OCI-LY1 (cell line): Measurements from ENCODE around the gene GRID2.

Experiments
- H2AFZ ChIP-seq: fragments of 200-600 bp; sonication (generic), shearing (Covaris generic); 2 replicates; pipeline ENCODE4 v1.6.0; 2014; ENCODE audit warnings: antibody characterized with exemption, mild to moderate bottlenecking, low read length
- H3F3A ChIP-seq: fragments of 200-600 bp; sonication (generic), shearing (Covaris generic); 2 replicates; pipeline ENCODE4 v1.6.0; 2014; ENCODE audit warnings: mild to moderate bottlenecking, antibody characterized with exemption, low read length, moderate library complexity; ENCODE audit not compliant: insufficient read depth
- H3K27ac ChIP-seq: fragments of 200-600 bp; sonication (generic); 2 replicates; pipeline ENCODE4 v1.5.1; 2014; ENCODE audit warnings: low read length, mixed run types, mild to moderate bottlenecking, low read depth; ENCODE audit not compliant: poor library complexity, severe bottlenecking
- H3K27me3 ChIP-seq: fragments of 200-600 bp; sonication (generic); 2 replicates; pipeline ENCODE4 v1.6.0; 2014; ENCODE audit warnings: antibody characterized with exemption, mild to moderate bottlenecking, low read length, moderate library complexity; ENCODE audit not compliant: insufficient read depth
- H3K36me3 ChIP-seq: fragments of 200-600 bp; sonication (generic); 2 replicates; pipeline ENCODE4 v1.6.1; 2014; ENCODE audit warnings: mild to moderate bottlenecking, antibody characterized with exemption, low read length, moderate library complexity, mixed read lengths; ENCODE audit not compliant: insufficient read depth
- H3K4me1 ChIP-seq: fragments of 200-600 bp; sonication (generic); 2 replicates; pipeline ENCODE4 v1.5.1; 2014; ENCODE audit warnings: mild to moderate bottlenecking, low read length, moderate library complexity; ENCODE audit not compliant: insufficient read depth, severe bottlenecking
- H3K4me2 ChIP-seq: fragments of 200-600 bp; sonication (generic), shearing (Covaris generic); 2 replicates; pipeline ENCODE4 v1.6.1; 2014; ENCODE audit warnings: low read length
- H3K4me3 ChIP-seq: fragments of 200-600 bp; sonication (generic); 2 replicates; pipeline ENCODE4 v1.5.1; 2014; ENCODE audit warnings: low read length, low read depth, mild to moderate bottlenecking, mixed read lengths; ENCODE audit not compliant: poor library complexity, severe bottlenecking
- H3K79me2 ChIP-seq: fragments of 200-600 bp; shearing (Covaris generic); 2 replicates; pipeline ENCODE4 v1.6.1; 2016; ENCODE audit warnings: mixed run types, low read length, mixed read lengths; ENCODE audit not compliant: insufficient read depth
- H3K9ac ChIP-seq: fragments of 200-600 bp; sonication (generic), shearing (Covaris generic); 2 replicates; pipeline ENCODE4 v1.6.1; 2014; ENCODE audit warnings: mild to moderate bottlenecking, low read length, mixed read lengths
- H3K9me2 ChIP-seq: fragments of 200-600 bp; sonication (generic), shearing (Covaris generic); 2 replicates; pipeline ENCODE4 v1.6.1; 2014; ENCODE audit warnings: low read depth, mild to moderate bottlenecking, low read length, mixed read lengths
- H3K9me3 ChIP-seq: fragments of 200-600 bp; shearing (Covaris generic); 2 replicates; pipeline ENCODE4 v1.6.1; 2014; ENCODE audit warnings: low read length, mixed read lengths
- H4K20me1 ChIP-seq: fragments of 200-600 bp; sonication (generic), shearing (Covaris generic); 2 replicates; pipeline ENCODE4 v1.6.0; 2016; ENCODE audit warnings: mild to moderate bottlenecking, low read length; ENCODE audit not compliant: insufficient read depth
- EZH2 ChIP-seq: fragments of 200-600 bp; sonication (generic), shearing (Covaris generic); IDR thresholded peaks from 2 replicates; pipeline ENCODE4 v1.8.0; 2017; ENCODE audit warnings: borderline replicate concordance, mixed run types, mild to moderate bottlenecking, antibody characterized with exemption, low read length, moderate library complexity, mixed read lengths
- TF ChIP-seq, protein P1 (sequence below): fragments of 200-600 bp; sonication (generic), shearing (Covaris generic); IDR thresholded peaks from 2 replicates; pipeline ENCODE4 v1.5.1; 2017; ENCODE audit warnings: mild to moderate bottlenecking, antibody characterized with exemption, low read length, moderate library complexity, mixed read lengths

GRID2 gene

GRCh38 chr4:92368653-92369052 is 64.9 kb downstream of the GRID2 start:
- no peaks in the 10 kb centered on the region for H3F3A ChIP-seq
- no peak overlapping the region for H3K27ac ChIP-seq

GRCh38 chr4:92381616-92382015 is 77.8 kb downstream of the GRID2 start:
- H3K27ac ChIP-seq, result no peak overlapping the region
- no peaks in the 10 kb centered on the region for H3K4me1 ChIP-seq
- no peaks in the 10 kb centered on the region for H3K36me3 ChIP-seq
- no peak overlapping the region for H3K4me3 ChIP-seq
- no peaks in the 10 kb centered on the region for H3K9me2 ChIP-seq
- no peaks in the 10 kb centered on the region for H3F3A ChIP-seq
- no peaks in the 10 kb centered on the region for H3K79me2 ChIP-seq
- no peak overlapping the region for H2AFZ ChIP-seq
- H3K27me3 ChIP-seq, result no peaks in the 10 kb centered on the region
- no peak overlapping the region for H3K4me2 ChIP-seq
- no peaks in the 10 kb centered on the region for H4K20me1 ChIP-seq
- H3K9ac ChIP-seq, result no peak overlapping the region
- H3K9me3 ChIP-seq, result no peaks in the 10 kb centered on the region
- TF ChIP-seq, protein P1, sequence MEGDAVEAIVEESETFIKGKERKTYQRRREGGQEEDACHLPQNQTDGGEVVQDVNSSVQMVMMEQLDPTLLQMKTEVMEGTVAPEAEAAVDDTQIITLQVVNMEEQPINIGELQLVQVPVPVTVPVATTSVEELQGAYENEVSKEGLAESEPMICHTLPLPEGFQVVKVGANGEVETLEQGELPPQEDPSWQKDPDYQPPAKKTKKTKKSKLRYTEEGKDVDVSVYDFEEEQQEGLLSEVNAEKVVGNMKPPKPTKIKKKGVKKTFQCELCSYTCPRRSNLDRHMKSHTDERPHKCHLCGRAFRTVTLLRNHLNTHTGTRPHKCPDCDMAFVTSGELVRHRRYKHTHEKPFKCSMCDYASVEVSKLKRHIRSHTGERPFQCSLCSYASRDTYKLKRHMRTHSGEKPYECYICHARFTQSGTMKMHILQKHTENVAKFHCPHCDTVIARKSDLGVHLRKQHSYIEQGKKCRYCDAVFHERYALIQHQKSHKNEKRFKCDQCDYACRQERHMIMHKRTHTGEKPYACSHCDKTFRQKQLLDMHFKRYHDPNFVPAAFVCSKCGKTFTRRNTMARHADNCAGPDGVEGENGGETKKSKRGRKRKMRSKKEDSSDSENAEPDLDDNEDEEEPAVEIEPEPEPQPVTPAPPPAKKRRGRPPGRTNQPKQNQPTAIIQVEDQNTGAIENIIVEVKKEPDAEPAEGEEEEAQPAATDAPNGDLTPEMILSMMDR, result no peak
- TF ChIP-seq EZH2, result no peak

More at GRCh38 chr4:92368653-92369052, 64.9 kb downstream of the GRID2 start:
- Histone ChIP-seq H2AFZ (no peak overlapping the region), H3K4me3 (no peak overlapping the region), H3K79me2 (no peaks in the 10 kb centered on the region), H3K27me3 (no peaks in the 10 kb centered on the region), H3K4me2 (no peak overlapping the region), H3K9me3 (no peaks in the 10 kb centered on the region), H3K9me2 (no peaks in the 10 kb centered on the region), H3K36me3 (no peaks in the 10 kb centered on the region), H4K20me1 (no peaks in the 10 kb centered on the region), H3K9ac (no peak overlapping the region), H3K4me1 (no peaks in the 10 kb centered on the region)
- TF ChIP-seq, protein P1, result no peak
- TF ChIP-seq EZH2, result no peak

DNA sequence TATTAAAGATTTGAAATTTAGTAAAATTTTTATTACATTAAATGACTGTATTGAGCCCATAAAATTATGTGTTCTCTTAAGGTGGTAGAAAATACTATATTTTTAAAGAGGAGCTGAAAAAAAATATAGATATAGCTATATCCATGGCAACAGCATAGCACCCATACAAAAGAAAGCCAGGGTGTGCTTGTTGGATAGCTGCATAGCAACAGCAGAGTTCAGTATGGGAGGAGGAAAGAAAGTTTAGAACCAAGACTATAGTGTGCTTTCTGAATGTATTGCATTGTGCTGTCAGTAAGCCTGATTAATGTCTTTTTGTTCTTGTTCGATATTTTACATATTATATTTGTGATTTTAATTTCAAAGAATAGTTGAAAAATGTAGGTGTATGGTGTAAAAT is 78.4 kb downstream of the GRID2 start:
- TF ChIP-seq, protein P1, result no peak
- no peak for TF ChIP-seq EZH2
- Histone ChIP-seq H3K9ac (no peak overlapping the region), H3K9me3 (no peaks in the 10 kb centered on the region), H3K4me1 (no peaks in the 10 kb centered on the region), H3K4me2 (no peak overlapping the region), H2AFZ (no peak overlapping the region), H4K20me1 (no peaks in the 10 kb centered on the region), H3K36me3 (no peaks in the 10 kb centered on the region), H3K9me2 (no peaks in the 10 kb centered on the region), H3K27me3 (no peaks in the 10 kb centered on the region), H3K4me3 (no peak overlapping the region), H3K27ac (no peak overlapping the region), H3K79me2 (no peaks in the 10 kb centered on the region), H3F3A (no peaks in the 10 kb centered on the region)
